K562 (cell line): Measurements from ENCODE around the gene LTBP4. TPM values are rescaled to one million over a fixed set of nuclear protein-coding genes. Genes with fewer than 3 reads are reported as not detected.

Experiments used
- BMI1 ChIP-seq: fragments of 150-350 bp; IDR thresholded peaks from 2 replicates; pipeline ENCODE4 v1.6.1; 2014; ENCODE audit warnings: low read length
- DIDO1 ChIP-seq: fragments of 450-650 bp; IDR thresholded peaks from 2 replicates; pipeline ENCODE4 v1.6.1; 2016; ENCODE audit warnings: low read depth, missing biosample characterization, missing genetic modification characterization
- E2F8 ChIP-seq: fragments of 450-650 bp; IDR thresholded peaks from 2 replicates; pipeline ENCODE4 v1.7.1; 2018; ENCODE audit warnings: mild to moderate bottlenecking, low read depth; ENCODE audit not compliant: partially characterized antibody
- FOXO4 ChIP-seq: fragments of 450-650 bp; formaldehyde crosslinking; IDR thresholded peaks from 2 replicates; pipeline ENCODE4 v1.4.0; 2020; ENCODE audit warnings: mild to moderate bottlenecking, moderate library complexity
- HNRNPUL1 ChIP-seq: fragments of 200-400 bp; formaldehyde crosslinking; IDR thresholded peaks from 2 replicates; pipeline ENCODE4 v1.6.1; 2017; ENCODE audit warnings: low read length
- MAFK ChIP-seq: IDR thresholded peaks from 2 replicates; pipeline ENCODE4 v1.6.1; 2011; ENCODE audit warnings: low read length, improper control_type of control experiment
- NELFE ChIP-seq: IDR thresholded peaks from 2 replicates; pipeline ENCODE4 v1.6.1; 2011; ENCODE audit warnings: mild to moderate bottlenecking; ENCODE audit not compliant: insufficient read depth, insufficient read length
- NFRKB ChIP-seq: fragments of 450-650 bp; IDR thresholded peaks from 2 replicates; pipeline ENCODE4 v1.6.1; 2016; ENCODE audit warnings: low read depth
- PML ChIP-seq: IDR thresholded peaks from 2 replicates; pipeline ENCODE4 v1.6.1; 2012; ENCODE audit warnings: low read length, inconsistent platforms
- PPARD ChIP-seq: fragments of 250-450 bp; sonication (Bioruptor Pico); IDR thresholded peaks from 2 replicates; pipeline ENCODE4 v1.8.0; 2022; ENCODE audit warnings: inconsistent platforms, mild to moderate bottlenecking, moderate library complexity
- SIN3B ChIP-seq: fragments of 450-650 bp; IDR thresholded peaks from 2 replicates; pipeline ENCODE4 v1.6.1; 2017; ENCODE audit warnings: low read depth, mild to moderate bottlenecking, moderate library complexity
- TSC22D4 ChIP-seq: fragments of 450-650 bp; IDR thresholded peaks from 2 replicates; pipeline ENCODE4 v1.6.1; 2016; ENCODE audit warnings: missing genetic modification characterization, missing biosample characterization, control low read depth
- U2AF2 ChIP-seq: fragments of 200-400 bp; formaldehyde crosslinking; optimal IDR thresholded peaks from 2 replicates; pipeline ENCODE3; 2017; ENCODE audit warnings: low read depth, mild to moderate bottlenecking, low read length
- XRCC4 ChIP-seq: IDR thresholded peaks from one replicate; pipeline ENCODE4 v1.6.1; 2011; ENCODE audit not compliant: insufficient read depth, insufficient read length; ENCODE audit errors: extremely low read depth
- ZNF174 ChIP-seq: fragments of 250-450 bp; sonication (Bioruptor Pico); IDR thresholded peaks from 2 replicates; pipeline ENCODE4 v1.4.0; 2020; ENCODE audit warnings: mild to moderate bottlenecking
- ZNF76 ChIP-seq: fragments of 250-450 bp; sonication (Bioruptor Pico); IDR thresholded peaks from 2 replicates; pipeline ENCODE4 v1.4.0; 2020; ENCODE audit warnings: mild to moderate bottlenecking, moderate library complexity, borderline replicate concordance
- polyA plus RNA-seq, 8 experiments: library from polyadenylated mRNA; depleted of rRNA in 4 of 8; stranded (reverse) in 5 of 8; unstranded in 3 of 8; fragments of >200 nt; fragmentation: Nextera tagmentation in 2 of 8; fragmentation: Illumina TruSeq in 1 of 8; extraction: Ambion mirVana in 2 of 8; extraction: Trizol in 1 of 8; gene quantifications; 2 replicates each; pipeline versions ENCODE4 v1.2.1 to v1.2.3, GENCODE V29; 2011 to 2014; ENCODE audit warnings: inconsistent platforms in 1 of 8, missing spikeins in 1 of 8
- total RNA-seq, 7 experiments: library from RNA; depleted of rRNA in 6 of 7; stranded (reverse); fragments of >200 nt in 6 of 7; fragmentation: Illumina TruSeq in 2 of 7; extraction: Trizol in 2 of 7; gene quantifications; 2 replicates each; pipeline versions ENCODE4 v1.2.1 to v1.2.3, GENCODE V29; 2011 to 2021; ENCODE audit warnings: low replicate concordance in 1 of 7

Gene LTBP4
- total and polyA plus RNA-seq, 9 of the 15 experiments (the other 6 are each of a cell fraction or from before 2014, with no cell fraction given): 0.35 to 160 (median 31.6) TPM

- TF ChIP-seq E2F8 (no peak), PML (no peak), MAFK (no peak), ZNF76 (CRISPR knock-in tag) (no peak), XRCC4 (no peak), NELFE (no peak), PPARD (CRISPR knock-in tag) (no peak), ZNF174 (no peak), SIN3B (no peak), HNRNPUL1 (no peak), BMI1 (no peak), TSC22D4 (tag) (no peak), U2AF2 (no peak), DIDO1 (no peak), FOXO4 (CRISPR knock-in tag) (no peak), NFRKB (no peak)
Observed at GRCh38 chr19:40609561-40610395, 8.6 kb downstream of the LTBP4 start (continued).
